H9 (cell line): ENCODE results near the gene AURKB. TPM values are rescaled to one million over a fixed set of nuclear protein-coding genes. Genes with fewer than 3 reads are reported as not detected.

Experiments used
- DNase-seq: peaks from one replicate; pipeline ENCODE4 v3.0.0-alpha.2; 2017
- H2AFZ ChIP-seq: one replicate; pipeline ENCODE4 v1.6.1; 2013; ENCODE audit warnings: mild to moderate bottlenecking, low read length, control low read depth, moderate library complexity
- H2AK5ac ChIP-seq: 2 replicates; pipeline ENCODE4 v1.6.1; 2013; ENCODE audit warnings: low read length, control low read depth, mixed read lengths; ENCODE audit not compliant: insufficient read length
- H2BK120ac ChIP-seq: one replicate; pipeline ENCODE4 v1.6.1; 2013; ENCODE audit warnings: low read depth, mild to moderate bottlenecking, low read length, control low read depth, inconsistent platforms; ENCODE audit not compliant: poor library complexity, severe bottlenecking
- H2BK12ac ChIP-seq: 2 replicates; pipeline ENCODE4 v1.6.1; 2013; ENCODE audit warnings: low read length, control low read depth, mixed read lengths, low read depth; ENCODE audit not compliant: insufficient read length
- H2BK15ac ChIP-seq: 2 replicates; pipeline ENCODE4 v1.6.1; 2013; ENCODE audit warnings: low read depth, low read length, control low read depth
- H2BK20ac ChIP-seq: one replicate; pipeline ENCODE4 v1.6.1; 2013; ENCODE audit warnings: low read depth, mild to moderate bottlenecking, low read length, control low read depth, inconsistent platforms; ENCODE audit not compliant: poor library complexity, severe bottlenecking
- H2BK5ac ChIP-seq: 2 replicates; pipeline ENCODE4 v1.6.1; 2013; ENCODE audit warnings: low read length, control low read depth, mixed read lengths; ENCODE audit not compliant: insufficient read length
- H3K14ac ChIP-seq: 2 replicates; pipeline ENCODE4 v1.6.1; 2013; ENCODE audit warnings: low read length, control low read depth; ENCODE audit not compliant: insufficient read depth
- H3K18ac ChIP-seq: 2 replicates; pipeline ENCODE4 v1.6.1; 2013; ENCODE audit warnings: low read depth, mild to moderate bottlenecking, mixed read lengths, low read length, control low read depth; ENCODE audit not compliant: insufficient read length
- H3K23ac ChIP-seq: 2 replicates; pipeline ENCODE4 v1.6.1; 2013; ENCODE audit warnings: low read length, control low read depth, mixed read lengths, low read depth; ENCODE audit not compliant: insufficient read length
- H3K23me2 ChIP-seq: 2 replicates; pipeline ENCODE4 v1.6.1; 2013; ENCODE audit warnings: low read depth, mild to moderate bottlenecking, mixed read lengths, low read length, control low read depth; ENCODE audit not compliant: insufficient read length, poor library complexity, severe bottlenecking
- H3K27ac ChIP-seq: 2 replicates; pipeline ENCODE4 v1.5.1; 2013; ENCODE audit warnings: low read length, control low read depth, mixed read lengths, low read depth; ENCODE audit not compliant: insufficient read length
- H3K27me3 ChIP-seq: 2 replicates; pipeline ENCODE4 v1.6.1; 2013; ENCODE audit warnings: low read length, control low read depth, inconsistent platforms; ENCODE audit not compliant: insufficient read depth
- H3K4ac ChIP-seq: 2 replicates; pipeline ENCODE4 v1.6.1; 2013; ENCODE audit warnings: low read depth, mild to moderate bottlenecking, control low read depth, inconsistent platforms, low read length, moderate library complexity
- H3K4me1 ChIP-seq: 2 replicates; pipeline ENCODE4 v1.6.1; 2013; ENCODE audit warnings: low read length, control low read depth, inconsistent platforms; ENCODE audit not compliant: insufficient read depth
- H3K4me2 ChIP-seq: 2 replicates; pipeline ENCODE4 v1.6.1; 2013; ENCODE audit warnings: low read length, control low read depth, mixed read lengths; ENCODE audit not compliant: insufficient read length, insufficient read depth
- H3K56ac ChIP-seq: 2 replicates; pipeline ENCODE4 v1.6.1; 2013; ENCODE audit warnings: low read depth, mild to moderate bottlenecking, mixed read lengths, low read length, control low read depth; ENCODE audit not compliant: insufficient read length
- H3K79me1 ChIP-seq: 2 replicates; pipeline ENCODE4 v1.6.1; 2013; ENCODE audit warnings: low read depth, mild to moderate bottlenecking, moderate library complexity, low read length, control low read depth, inconsistent platforms; ENCODE audit not compliant: insufficient read depth, poor library complexity, severe bottlenecking
- H3K79me2 ChIP-seq: 2 replicates; pipeline ENCODE4 v1.6.1; 2013; ENCODE audit warnings: low read length, control low read depth, inconsistent platforms; ENCODE audit not compliant: insufficient read depth
- H3K9ac ChIP-seq: 2 replicates; pipeline ENCODE4 v1.6.1; 2013; ENCODE audit warnings: low read length, control low read depth, mixed read lengths; ENCODE audit not compliant: insufficient read length; ENCODE audit errors: extremely low read depth
- H3K9me3 ChIP-seq: one replicate; pipeline ENCODE4 v1.6.1; 2013; ENCODE audit warnings: low read depth, low read length, inconsistent platforms; ENCODE audit not compliant: control insufficient read depth
- H3T11ph ChIP-seq: one replicate; pipeline ENCODE4 v1.6.1; 2013; ENCODE audit warnings: mild to moderate bottlenecking, low read length, control low read depth, inconsistent platforms
- H4K20me1 ChIP-seq: one replicate; pipeline ENCODE4 v1.6.1; 2013; ENCODE audit not compliant: control insufficient read depth, insufficient read length, insufficient read depth
- H4K5ac ChIP-seq: 2 replicates; pipeline ENCODE4 v1.6.1; 2013; ENCODE audit warnings: low read depth, mild to moderate bottlenecking, mixed read lengths, low read length, control low read depth; ENCODE audit not compliant: insufficient read length
- H4K8ac ChIP-seq: replicated peaks from 2 replicates; pipeline ENCODE4 v1.6.1; 2013; ENCODE audit warnings: low read length, control low read depth, mixed read lengths, low read depth; ENCODE audit not compliant: insufficient read length
- H4K91ac ChIP-seq: 2 replicates; pipeline ENCODE4 v1.6.1; 2013; ENCODE audit warnings: low read depth, mild to moderate bottlenecking, moderate library complexity, mixed read lengths, low read length, control low read depth; ENCODE audit not compliant: insufficient read length
- H3K27ac Mint-ChIP-seq, 3 experiments: 2 replicates in 2 of 3; 3 replicates in 1 of 3; pipeline ENCODE4 v1.8.0; 2020 to 2021; ENCODE audit warnings: mixed read lengths in 3 of 3, mild to moderate bottlenecking in 1 of 3, moderate library complexity in 1 of 3
- H3K27me3 Mint-ChIP-seq: 2 replicates; pipeline ENCODE4 v1.8.0; 2021; ENCODE audit warnings: low read depth, mild to moderate bottlenecking, moderate library complexity, mixed read lengths
- H3K36me3 Mint-ChIP-seq, 3 experiments: 2 replicates in 2 of 3; 3 replicates in 1 of 3; pipeline ENCODE4 v1.8.0; 2020 to 2021; ENCODE audit warnings: low read depth in 3 of 3, mixed read lengths in 3 of 3; ENCODE audit not compliant: insufficient read depth in 1 of 3
- H3K4me1 Mint-ChIP-seq, 2 experiments: 2 replicates each; pipeline ENCODE4 v1.8.0; 2020; ENCODE audit warnings: mixed read lengths in 2 of 2
- H3K4me3 Mint-ChIP-seq, 2 experiments: 2 replicates in 1 of 2; 3 replicates in 1 of 2; pipeline ENCODE4 v1.8.0; 2020 to 2021; ENCODE audit warnings: mild to moderate bottlenecking in 2 of 2, mixed read lengths in 2 of 2, moderate library complexity in 1 of 2
- H3K9me3 Mint-ChIP-seq, 2 experiments: 2 replicates in 1 of 2; 3 replicates in 1 of 2; pipeline ENCODE4 v1.8.0; 2020; ENCODE audit warnings: mild to moderate bottlenecking in 2 of 2, mixed read lengths in 2 of 2, moderate library complexity in 1 of 2
- CTCF ChIP-seq: fragments of 200-600 bp; sonication (generic); conservative IDR thresholded peaks from 3 replicates; pipeline ENCODE4 v1.8.0; 2021; ENCODE audit warnings: antibody characterized with exemption, mild to moderate bottlenecking
- WGBS: extraction: QIAGEN DNeasy Blood & Tissue Kit; methylation state at CpG from one replicate; pipeline ENCODE4 v1.1.7; 2013; ENCODE audit warnings: missing lambda C conversion rate, low lambda C conversion rate, mixed read lengths; ENCODE audit not compliant: insufficient read length; ENCODE audit errors: extremely low coverage; 5-methylcytosine and 5-hydroxymethylcytosine counted together
- total RNA-seq: library from RNA; stranded (reverse); gene quantifications from 2 replicates; pipeline ENCODE4 v1.2.1, GENCODE V29; 2021

AURKB gene
- total RNA-seq, 1 experiment from 2014 or later: 171 TPM

GRCh38 chr17:8189041-8189710, 21.2 kb downstream of the AURKB start:
- H3K9ac ChIP-seq: peak overlapping the region; percentile 60
- TF ChIP-seq CTCF: no peak
- H4K5ac ChIP-seq: no peak overlapping the region
- no peaks in the 10 kb centered on the region for H3K79me1 ChIP-seq
- H2BK120ac ChIP-seq: no peak overlapping the region
- no peak overlapping the region for H2AK5ac ChIP-seq
- H3K9me3 ChIP-seq: no peaks in the 10 kb centered on the region
- no peak overlapping the region for H3K4ac ChIP-seq
- H3K56ac ChIP-seq: no peak overlapping the region
- peaks cover 8% of the 10 kb centered on the region in 2 experiments for H3K4me1 Mint-ChIP-seq
- H2BK5ac ChIP-seq: no peak overlapping the region
- H3K23ac ChIP-seq: no peak overlapping the region
- H3K18ac ChIP-seq: no peak overlapping the region
- H3K4me3 Mint-ChIP-seq: no peak overlapping the region
- H3K27ac ChIP-seq: no peak overlapping the region
- WGBS: no CpG with 5 or more reads among the region's 67 CpGs
- peaks cover 8% of the 10 kb centered on the region for H3K27me3 Mint-ChIP-seq
- H3K4me2 ChIP-seq: peak overlapping the region; percentile 99
- peaks cover 2% of the 10 kb centered on the region; the same call in 1 of the 2 replicates for H3K27me3 ChIP-seq
- no peak overlapping the region for H4K8ac ChIP-seq
- no peak overlapping the region for H4K91ac ChIP-seq
- no peak overlapping the region for H2BK15ac ChIP-seq
- no peaks in the 10 kb centered on the region for H3K9me3 Mint-ChIP-seq
- DNase-seq: no peak
- H3K36me3 Mint-ChIP-seq: no peaks in the 10 kb centered on the region
- no peaks in the 10 kb centered on the region for H3K79me2 ChIP-seq
- H3K23me2 ChIP-seq: peaks cover 17% of the 10 kb centered on the region
- H3K14ac ChIP-seq: no peak overlapping the region; the same call in 1 of the 2 replicates
- H3T11ph ChIP-seq: no peak overlapping the region
- no peak overlapping the region for H3K27ac Mint-ChIP-seq
- no peak overlapping the region for H2AFZ ChIP-seq
- H2BK12ac ChIP-seq: no peak overlapping the region
- H2BK20ac ChIP-seq: no peak overlapping the region
- H4K20me1 ChIP-seq: peaks cover 3% of the 10 kb centered on the region
- peaks cover 9% of the 10 kb centered on the region; the same call in 1 of the 2 replicates for H3K4me1 ChIP-seq
